Measurements from ENCODE around the gene MS4A5. TPM values are rescaled to one million over a fixed set of nuclear protein-coding genes. Genes with fewer than 3 reads are reported as not detected.

MS4A5 gene
- total and polyA plus RNA-seq, 10 of the 15 experiments (the other 5 are each of a cell fraction or from before 2014, with no cell fraction given) = not detected

DNA sequence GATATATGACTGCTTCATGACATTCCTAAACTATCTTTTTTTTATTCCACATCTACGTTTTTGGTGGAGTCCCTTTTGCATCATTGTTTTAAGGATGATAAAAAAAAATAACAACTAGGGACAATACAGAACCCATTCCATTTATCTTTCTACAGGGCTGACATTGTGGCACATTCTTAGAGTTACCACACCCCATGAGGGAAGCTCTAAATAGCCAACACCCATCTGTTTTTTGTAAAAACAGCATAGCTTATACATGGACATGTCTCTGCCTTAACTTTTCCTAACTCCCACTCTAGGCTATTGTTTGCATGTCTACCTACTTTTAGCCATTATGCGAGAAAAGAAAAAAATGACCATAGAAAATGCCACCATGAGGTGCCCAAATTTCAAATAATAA lies 39.5 kb downstream of the MS4A5 start:
- in situ Hi-C loops (cut with MboI) (loop anchor here (10.0 kb wide), 1 partner anchor 104 kb away; no protein-coding TSS in a partner anchor), intact Hi-C loops (cut with micrococcal nuclease; ENCODE audit: unreplicated experiment) (no loop called here)
- Histone ChIP-seq H3K79me2 (ENCODE audit: control insufficient read depth, insufficient read depth, low read length) (peaks cover 9% of the 10 kb centered on the region; the same call in 1 of the 2 replicates), H3K36me3 (ENCODE audit: control insufficient read depth in 2 of 2, insufficient read depth in 2 of 2, low read length in 1 of 2) (peaks cover 9 to 28% of the 10 kb centered on the region in 2 experiments), H2AFZ (ENCODE audit: control insufficient read depth, low read depth, low read length) (no peak overlapping the region), H3K9me3 (replicated peaks; ENCODE audit: control insufficient read depth, insufficient read depth, low read length) (no peaks in the 10 kb centered on the region), H3K4me2 (ENCODE audit: control insufficient read depth, insufficient read depth) (no peak overlapping the region), H3K9ac (ENCODE audit: control insufficient read depth, insufficient read depth, low read length) (no peak overlapping the region), H3K27me3 (replicated peaks in 1 of 2; ENCODE audit: control insufficient read depth in 2 of 2, insufficient read depth in 2 of 2, low read length in 1 of 2) (no peaks in the 10 kb centered on the region), H3K27ac (ENCODE audit: control insufficient read depth, insufficient read depth) (no peak overlapping the region), H4K20me1 (ENCODE audit: control insufficient read depth, insufficient read depth) (no peaks in the 10 kb centered on the region), H3K4me1 (ENCODE audit: control insufficient read depth, insufficient read depth, low read length) (no peaks in the 10 kb centered on the region), H3K4me3 (no peak overlapping the region)
- TF ChIP-seq TCF7 (IDR thresholded peaks at IDR 0.05; ENCODE audit: borderline replicate concordance) (no peak), NFIC (IDR thresholded peaks at IDR 0.05; ENCODE audit: low read depth, low read length) (no peak), USF2 (IDR thresholded peaks at IDR 0.05; ENCODE audit: borderline replicate concordance, low read depth, low read length) (no peak), MYC (IDR thresholded peaks at IDR 0.05; ENCODE audit: insufficient read depth, insufficient read length, insufficient replicate concordance, low read length, severe bottlenecking) (no peak), FOXM1 (IDR thresholded peaks at IDR 0.05; ENCODE audit: low read depth, low read length) (no peak), IRF3 (IDR thresholded peaks at IDR 0.05) (no peak), HSF1 (IDR thresholded peaks at IDR 0.05; ENCODE audit: low read depth, low read length) (no peak)
- DNase-seq (ENCODE audit: low read depth, low spot score) (no peak), FAIRE-seq (no peak), ATAC-seq (no peak)
- ChIA-PET SMC1A (ENCODE audit: uncharacterized antibody, unreplicated experiment) (interaction anchor here (1.0 to 2.0 kb wide), 3 partner anchors 101 to 159 kb away, joined by 3 to 13 read pairs (median 5); no protein-coding TSS in a partner anchor), CTCF (interaction anchor here (0.9 to 2.2 kb wide), 5 partner anchors 9 to 107 kb away, joined by 3 to 14 read pairs (median 8); partner anchors contain the start of gene MS4A1), RAD21 (ENCODE audit: unreplicated experiment) (interaction anchor here (1.1 to 1.7 kb wide), 4 partner anchors 9 to 106 kb away, joined by 4 to 9 read pairs (median 6); no protein-coding TSS in a partner anchor), POLR2A (interaction anchor here (1.0 to 1.4 kb wide), 2 partner anchors 10 to 11 kb away, joined by 3 to 6 read pairs; no protein-coding TSS in a partner anchor)
- WGBS (ENCODE audit: insufficient coverage, insufficient replicate concordance, low lambda C conversion rate, missing lambda C conversion rate) = 73% methylated on average over 2 of the region's 2 CpGs
- BruUV-seq (replicated peaks) = no TSS peak

Measured in GM12878 (cell line).